IMR-90 (cell line): Measurements from ENCODE around the gene RARRES1. TPM values are rescaled to one million over a fixed set of nuclear protein-coding genes. Genes with fewer than 3 reads are reported as not detected.
A peak's percentile ranks its signal among the peaks of the same experiment; 100 is the strongest.

Experiments used
- ATAC-seq: fragments of 200-7000 bp; cut with Tn5 transposase; 2 replicates; pipeline ENCODE4 v1.9.1; 2020; ENCODE audit warnings: low read depth, mild to moderate bottlenecking, moderate library complexity
- BruUV-seq: library from RNA; stranded (reverse); fragments of 400-500 nt; replicated peaks from 2 replicates; lab custom pipeline; 2021; lab: Mats Ljungman, UMichigan
- CTCF ChIA-PET: fragments of 300-600 bp; formaldehyde crosslinking; extraction: SDS; loops from one replicate; lab custom pipeline; 2021; ENCODE audit warnings: antibody characterized with exemption; lab: Yijun Ruan, JAX
- POLR2A ChIA-PET: fragments of 300-600 bp; sonication (Branson Sonifier 250); formaldehyde crosslinking; loops from one replicate; lab custom pipeline; 2022; ENCODE audit warnings: antibody characterized with exemption; ENCODE audit not compliant: unreplicated experiment; lab: Charles Lee
- DNase-seq: peaks from one replicate; pipeline ENCODE4 v3.0.0; 2013
- H2AFZ ChIP-seq: replicated peaks from 2 replicates; pipeline ENCODE3; 2013; ENCODE audit warnings: low read length, mild to moderate bottlenecking; ENCODE audit not compliant: poor library complexity
- H2AK5ac ChIP-seq: 2 replicates; pipeline ENCODE4 v1.6.1; 2013; ENCODE audit warnings: low read depth, low read length, inconsistent platforms
- H2AK9ac ChIP-seq: replicated peaks from 2 replicates; pipeline ENCODE3; 2013; ENCODE audit warnings: mild to moderate bottlenecking, low read depth, low read length, moderate library complexity; ENCODE audit not compliant: poor library complexity
- H2BK120ac ChIP-seq: 2 replicates; pipeline ENCODE4 v1.6.1; 2013; ENCODE audit warnings: low read depth, low read length, inconsistent platforms
- H2BK15ac ChIP-seq: 3 replicates; pipeline ENCODE4 v1.6.1; 2013; ENCODE audit warnings: low read depth, low read length, inconsistent platforms
- H2BK20ac ChIP-seq: 2 replicates; pipeline ENCODE4 v1.6.1; 2013; ENCODE audit warnings: low read depth, mild to moderate bottlenecking, inconsistent platforms, low read length, moderate library complexity
- H2BK5ac ChIP-seq: 2 replicates; pipeline ENCODE4 v1.6.1; 2013; ENCODE audit warnings: mild to moderate bottlenecking, low read depth, low read length, inconsistent platforms; ENCODE audit not compliant: poor library complexity, severe bottlenecking
- H3K14ac ChIP-seq: replicated peaks from 2 replicates; pipeline ENCODE4 v1.6.1; 2013; ENCODE audit warnings: low read depth, low read length, inconsistent platforms
- H3K18ac ChIP-seq: 2 replicates; pipeline ENCODE4 v1.6.1; 2013; ENCODE audit warnings: low read depth, low read length, control low read depth
- H3K23ac ChIP-seq: 2 replicates; pipeline ENCODE4 v1.6.1; 2013; ENCODE audit warnings: low read depth, low read length, inconsistent platforms
- H3K27ac ChIP-seq: 2 replicates; pipeline ENCODE4 v1.5.1; 2013; ENCODE audit warnings: mild to moderate bottlenecking, control low read depth, low read length; ENCODE audit not compliant: insufficient read depth
- H3K27me3 ChIP-seq: 2 replicates; pipeline ENCODE4 v1.6.1; 2013; ENCODE audit warnings: low read length; ENCODE audit not compliant: control insufficient read depth, insufficient read depth
- H3K36me3 ChIP-seq: 2 replicates; pipeline ENCODE4 v1.6.1; 2013; ENCODE audit warnings: low read length, mixed read lengths; ENCODE audit not compliant: control insufficient read depth, insufficient read depth
- H3K4ac ChIP-seq: 2 replicates; pipeline ENCODE4 v1.6.1; 2013; ENCODE audit warnings: low read depth, low read length, inconsistent platforms
- H3K4me1 ChIP-seq: 2 replicates; pipeline ENCODE4 v1.6.1; 2013; ENCODE audit warnings: low read length, mixed read lengths; ENCODE audit not compliant: control insufficient read depth, insufficient read depth
- H3K4me2 ChIP-seq: 2 replicates; pipeline ENCODE4 v1.6.1; 2013; ENCODE audit warnings: low read depth, mild to moderate bottlenecking, control low read depth, low read length, moderate library complexity
- H3K4me3 ChIP-seq: 2 replicates; pipeline ENCODE4 v1.5.1; 2013; ENCODE audit warnings: low read depth, mild to moderate bottlenecking, control low read depth, low read length, moderate library complexity; ENCODE audit not compliant: insufficient read depth
- H3K56ac ChIP-seq: 2 replicates; pipeline ENCODE4 v1.6.1; 2013; ENCODE audit warnings: low read length, inconsistent platforms; ENCODE audit not compliant: insufficient read depth; ENCODE audit errors: extremely low read depth
- H3K79me1 ChIP-seq, 2 experiments: 2 replicates each; pipeline ENCODE4 v1.6.1; 2013; ENCODE audit warnings: low read length in 2 of 2, inconsistent platforms in 1 of 2, low read depth in 1 of 2
- H3K9ac ChIP-seq: 2 replicates; pipeline ENCODE4 v1.6.1; 2013; ENCODE audit warnings: low read depth, low read length, control low read depth
- H3K9me1 ChIP-seq: 2 replicates; pipeline ENCODE4 v1.6.1; 2013; ENCODE audit warnings: low read length, inconsistent platforms; ENCODE audit not compliant: insufficient read depth
- H3K9me3 ChIP-seq: 2 replicates; pipeline ENCODE4 v1.6.1; 2013; ENCODE audit warnings: low read length; ENCODE audit not compliant: control insufficient read depth, insufficient read depth
- H4K20me1 ChIP-seq: 2 replicates; pipeline ENCODE4 v1.6.1; 2013; ENCODE audit warnings: low read length, inconsistent platforms; ENCODE audit not compliant: insufficient read depth
- H4K5ac ChIP-seq: 2 replicates; pipeline ENCODE4 v1.6.1; 2013; ENCODE audit warnings: mild to moderate bottlenecking, low read depth, low read length, control low read depth
- H4K8ac ChIP-seq, 2 experiments: 2 replicates each; pipeline ENCODE4 v1.6.1; 2013; ENCODE audit warnings: low read depth in 2 of 2, low read length in 2 of 2, control low read depth in 1 of 2, inconsistent platforms in 1 of 2
- H4K91ac ChIP-seq: 2 replicates; pipeline ENCODE4 v1.6.1; 2013; ENCODE audit warnings: low read depth, low read length, inconsistent platforms; ENCODE audit not compliant: insufficient read depth
- BHLHE40 ChIP-seq: fragments of 150-350 bp; IDR thresholded peaks from 2 replicates; pipeline ENCODE4 v1.6.1; 2016; ENCODE audit warnings: mild to moderate bottlenecking, low read depth, low read length
- POLR2A ChIP-seq: IDR thresholded peaks from 2 replicates; pipeline ENCODE4 v1.6.1; 2012; ENCODE audit warnings: mild to moderate bottlenecking, low read depth, low read length
- SMC3 ChIP-seq: fragments of 150-350 bp; IDR thresholded peaks from 2 replicates; pipeline ENCODE4 v1.6.1; 2016; ENCODE audit warnings: low read depth, mild to moderate bottlenecking, antibody characterized with exemption, low read length, moderate library complexity
- WGBS, 2 experiments: methylation state at CpG; one replicate each; pipeline versions ENCODE4 v1.1.5 to v1.1.7; 2013; ENCODE audit warnings: missing lambda C conversion rate in 2 of 2; ENCODE audit not compliant: insufficient read length in 1 of 2; ENCODE audit errors: extremely low coverage in 2 of 2; 5-methylcytosine and 5-hydroxymethylcytosine counted together
- dilution Hi-C: fragments of 300-500 bp; cut with HindIII; formaldehyde crosslinking; loops from one replicate; pipeline ENCODE4 v1.14.3; 2018; ENCODE audit warnings: low sequenced_read_pairs; ENCODE audit not compliant: unreplicated experiment
- in situ Hi-C: fragments of 300-500 bp; cut with MboI; formaldehyde crosslinking; loops from 3 replicates; pipeline ENCODE4 v1.14.3; 2019; ENCODE audit warnings: low sequenced_read_pairs, inconsistent platforms, mixed read lengths
- intact Hi-C: fragments of 100-400 bp; cut with micrococcal nuclease; formaldehyde crosslinking; loops from 2 replicates; pipeline ENCODE4 v1.10.0; 2022
- polyA plus RNA-seq, 3 experiments: library from polyadenylated mRNA; depleted of rRNA; stranded (reverse); fragments of >200 nt; gene quantifications; 2 replicates each; pipeline ENCODE4 v1.2.3, GENCODE V29; 2012; ENCODE audit warnings: low replicate concordance in 1 of 3
- total RNA-seq: library from RNA; depleted of rRNA; stranded (reverse); fragments of >200 nt; gene quantifications from 2 replicates; pipeline ENCODE4 v1.2.3, GENCODE V29; 2012

Gene RARRES1
- total and polyA plus RNA-seq, 2 of the 4 experiments (the other 2 are of a cell fraction) = 0.90 to 3.0 TPM

GRCh38 chr3:158713094-158713499 lies 19.2 kb downstream of the RARRES1 start:
- peak overlapping the region; percentile 94 for H2AK5ac ChIP-seq
- H4K91ac ChIP-seq = peak overlapping the region; percentile 81
- peak overlapping the region; percentile 71 for H2BK20ac ChIP-seq
- no peaks in the 10 kb centered on the region for H3K9me3 ChIP-seq
- H2AFZ ChIP-seq = no peak overlapping the region
- H4K8ac ChIP-seq = peak overlapping the region; percentile 12 to 70; a peak in 3 of 4 replicates
- POLR2A ChIA-PET = no interaction called here
- H3K4ac ChIP-seq = peak overlapping the region; percentile 80
- H3K9me1 ChIP-seq = peaks cover 31% of the 10 kb centered on the region
- H3K18ac ChIP-seq = peak overlapping the region; percentile 94
- 0 out of 2 replicates have a peak overlapping the region, but pooled peaks have one; percentile 27 for H3K23ac ChIP-seq
- no peaks in the 10 kb centered on the region for H3K27me3 ChIP-seq
- H3K4me2 ChIP-seq = no peak overlapping the region
- H2AK9ac ChIP-seq = no peak overlapping the region
- no TSS peak for BruUV-seq
- H2BK15ac ChIP-seq = peak overlapping the region; percentile 37; the same call in 2 of the 3 replicates
- intact Hi-C loops (no loop called here), dilution Hi-C loops (no loop called here), in situ Hi-C loops (loop anchor here (25.0 kb wide), 1 partner anchor 1551 kb away; the partner anchor contains the start of gene CCNL1)
- 0 out of 2 replicates have a peak overlapping the region, but pooled peaks have one; percentile 42 for H3K14ac ChIP-seq
- 88% methylated on average over 2 of the region's 9 CpGs; no CpG with 5 or more reads in 1 of the 2 experiments for WGBS, 2 experiments
- TF ChIP-seq BHLHE40 (peak; percentile 34; the same call in 1 of the 2 replicates), SMC3 (no peak), POLR2A (no peak)
- no peak overlapping the region for H3K4me3 ChIP-seq
- H4K20me1 ChIP-seq = no peaks in the 10 kb centered on the region
- CTCF ChIA-PET = interaction anchor here (0.6 to 1.0 kb wide), 3 partner anchors 15 to 76 kb away, joined by 3 read pairs; no protein-coding TSS in a partner anchor
- no peak overlapping the region for H3K56ac ChIP-seq
- peak overlapping the region; percentile 67 for H2BK120ac ChIP-seq
- peak overlapping the region; percentile 82 for H2BK5ac ChIP-seq
- 0 out of 2 replicates have a peak, but pooled peaks cover 2% of the 10 kb centered on the region for H3K36me3 ChIP-seq
- H3K79me1 ChIP-seq = peaks cover 8 to 25% of the 10 kb centered on the region in 2 experiments
- peak overlapping the region; percentile 44 for H3K27ac ChIP-seq
- DNase-seq (no peak), ATAC-seq (no peak)
- no peak overlapping the region for H3K9ac ChIP-seq
- H4K5ac ChIP-seq = peak overlapping the region; percentile 66
- peaks cover 30% of the 10 kb centered on the region for H3K4me1 ChIP-seq
